Rectal smooth muscle tissue (tissue), 1 donor: ENCODE results near the gene AARSD1.
"Not testable (repeated sequence)": the region's sequence is repeated elsewhere in the genome, so short reads cannot be mapped to it uniquely, and the experiment has no call there.

ENCODE experiments used
- H3K27ac ChIP-seq: one replicate; pipeline ENCODE4 v1.7.0; 2013; ENCODE audit warnings: low read depth, low read length, inconsistent platforms
- H3K27me3 ChIP-seq: one replicate; pipeline ENCODE4 v1.7.0; 2013; ENCODE audit warnings: low read length; ENCODE audit not compliant: control insufficient read depth, insufficient read depth
- H3K36me3 ChIP-seq: one replicate; pipeline ENCODE4 v1.7.0; 2013; ENCODE audit warnings: low read length; ENCODE audit not compliant: control insufficient read depth, insufficient read depth
- H3K4me1 ChIP-seq: one replicate; pipeline ENCODE4 v1.7.0; 2013; ENCODE audit warnings: low read length; ENCODE audit not compliant: control insufficient read depth, insufficient read depth
- H3K4me3 ChIP-seq: one replicate; pipeline ENCODE4 v1.7.0; 2013; ENCODE audit warnings: low read length
- H3K9ac ChIP-seq: one replicate; pipeline ENCODE4 v1.7.0; 2013; ENCODE audit warnings: low read length

Gene AARSD1, protein sequence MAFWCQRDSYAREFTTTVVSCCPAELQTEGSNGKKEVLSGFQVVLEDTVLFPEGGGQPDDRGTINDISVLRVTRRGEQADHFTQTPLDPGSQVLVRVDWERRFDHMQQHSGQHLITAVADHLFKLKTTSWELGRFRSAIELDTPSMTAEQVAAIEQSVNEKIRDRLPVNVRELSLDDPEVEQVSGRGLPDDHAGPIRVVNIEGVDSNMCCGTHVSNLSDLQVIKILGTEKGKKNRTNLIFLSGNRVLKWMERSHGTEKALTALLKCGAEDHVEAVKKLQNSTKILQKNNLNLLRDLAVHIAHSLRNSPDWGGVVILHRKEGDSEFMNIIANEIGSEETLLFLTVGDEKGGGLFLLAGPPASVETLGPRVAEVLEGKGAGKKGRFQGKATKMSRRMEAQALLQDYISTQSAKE

DNA sequence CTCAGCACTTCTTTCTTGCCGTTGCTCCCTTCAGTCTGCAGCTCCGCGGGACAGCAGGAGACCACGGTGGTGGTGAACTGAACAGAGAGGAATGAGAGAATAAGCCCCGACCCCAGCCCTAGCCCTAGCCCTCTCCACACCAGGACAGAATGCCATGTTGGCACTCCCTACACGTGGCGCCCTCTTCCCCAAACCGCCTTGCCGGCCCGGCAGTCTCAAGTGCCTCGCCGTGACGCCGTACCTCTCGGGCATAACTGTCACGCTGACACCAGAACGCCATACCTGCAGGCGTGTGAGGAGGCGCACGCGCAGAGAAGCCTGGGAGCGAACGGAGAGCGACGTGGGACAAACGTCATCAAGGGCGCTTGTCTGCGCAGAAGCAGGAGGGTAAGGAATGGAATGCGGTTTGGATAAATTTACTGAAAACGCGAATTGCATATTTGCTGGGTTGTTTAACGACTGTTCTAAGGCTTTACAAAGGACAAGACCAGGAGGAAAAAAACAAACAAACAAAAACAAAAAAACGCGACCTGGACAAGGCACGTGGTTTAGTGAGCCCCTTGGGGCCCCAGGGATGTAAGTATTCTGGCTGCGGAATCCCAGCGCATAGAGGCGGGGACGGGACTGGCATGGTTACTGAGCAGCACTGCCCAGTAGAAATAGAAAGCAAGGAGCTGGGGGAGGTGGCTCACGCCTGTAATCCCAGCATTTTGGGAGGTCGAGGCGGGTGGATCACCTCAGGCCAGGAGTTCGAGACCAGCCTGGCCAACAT lies at the start of gene AARSD1:
AARSD1 (minus strand) TSS at position 294 of the 772 bp plus-strand sequence; CDS start at position 280, 14 bp downstream.
- peaks cover 2% of the 10 kb centered on the region for H3K4me1 ChIP-seq
- peak within 1 kb of the TSS; percentile 64 for H3K9ac ChIP-seq
- H3K36me3 ChIP-seq = peaks cover 16% of the 10 kb centered on the region
- H3K4me3 ChIP-seq = peak within 1 kb of the TSS; percentile 81
- H3K27me3 ChIP-seq = no peaks in the 10 kb centered on the region
- H3K27ac ChIP-seq = peak within 1 kb of the TSS; percentile 76

DNA sequence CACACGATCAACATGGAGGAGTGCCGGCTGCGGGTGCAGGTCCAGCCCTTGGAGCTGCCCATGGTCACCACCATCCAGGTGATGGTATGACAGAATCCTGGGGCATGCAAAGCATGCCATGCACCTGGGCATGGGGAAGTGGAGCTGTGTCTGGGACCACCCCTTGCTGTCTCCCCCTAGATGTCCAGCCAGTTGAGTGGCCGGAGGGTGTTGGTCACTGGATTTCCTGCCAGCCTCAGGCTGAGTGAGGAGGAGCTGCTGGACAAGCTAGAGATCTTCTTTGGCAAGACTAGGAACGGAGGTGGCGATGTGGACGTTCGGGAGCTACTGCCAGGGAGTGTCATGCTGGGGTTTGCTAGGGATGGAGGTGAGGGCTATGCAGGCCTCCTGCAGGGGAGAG lies 49.0 kb upstream of the AARSD1 start:
- Histone ChIP-seq H3K4me1 (peaks cover 2% of the 10 kb centered on the region), H3K36me3 (peaks cover 18% of the 10 kb centered on the region), H3K27ac (no peak overlapping the region), H3K27me3 (no peaks in the 10 kb centered on the region), H3K4me3 (no peak overlapping the region), H3K9ac (peak overlapping the region; percentile 6)

DNA sequence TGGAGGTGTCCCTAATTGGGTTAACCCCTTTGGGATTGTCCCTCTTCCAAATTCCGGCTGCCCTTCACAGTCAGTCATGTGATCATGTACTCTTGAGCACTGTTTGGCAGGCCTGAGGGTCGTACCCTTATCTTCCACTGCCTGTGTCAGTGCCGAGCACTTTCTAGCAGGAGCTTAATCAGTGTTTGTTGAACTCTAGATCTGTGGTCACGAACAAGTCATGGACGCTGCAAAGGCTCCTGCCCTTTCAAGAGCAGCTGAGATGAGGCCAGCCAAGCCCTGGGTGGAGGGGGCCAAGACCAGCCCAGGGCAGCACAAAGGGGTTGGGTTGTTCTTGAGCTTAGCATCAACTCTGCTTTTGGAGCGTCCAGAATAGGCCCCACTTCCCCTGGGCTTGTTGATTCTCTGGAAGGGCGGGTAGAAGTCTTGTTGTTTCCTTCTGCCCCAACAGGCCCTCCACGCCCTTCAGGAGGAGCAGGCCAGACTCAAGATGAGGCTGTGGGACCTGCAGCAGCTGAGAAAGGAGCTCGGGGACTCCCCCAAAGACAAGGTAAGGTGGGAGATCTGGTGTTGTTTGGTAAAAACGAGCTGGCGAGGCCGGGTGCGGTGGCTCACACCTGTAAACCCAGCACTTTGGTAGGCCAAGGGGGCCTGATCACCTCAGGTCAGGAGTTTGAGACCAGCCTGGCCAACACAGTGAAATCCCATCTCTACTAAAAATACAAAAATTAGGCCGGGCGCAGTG lies 47.6 kb upstream of the AARSD1 start:
- no peak overlapping the region for H3K27ac ChIP-seq
- H3K4me1 ChIP-seq = no peaks in the 10 kb centered on the region
- no peak overlapping the region for H3K9ac ChIP-seq
- peaks cover 14% of the 10 kb centered on the region for H3K36me3 ChIP-seq
- H3K4me3 ChIP-seq = no peak overlapping the region
- H3K27me3 ChIP-seq = no peaks in the 10 kb centered on the region

GRCh38 chr17:43010667-43011308 lies 46.5 kb upstream of the AARSD1 start:
- Histone ChIP-seq H3K4me1 (peaks cover 3% of the 10 kb centered on the region), H3K36me3 (peaks cover 14% of the 10 kb centered on the region), H3K4me3 (no peak overlapping the region), H3K9ac (no peak overlapping the region), H3K27ac (no peak overlapping the region), H3K27me3 (no peaks in the 10 kb centered on the region)

DNA sequence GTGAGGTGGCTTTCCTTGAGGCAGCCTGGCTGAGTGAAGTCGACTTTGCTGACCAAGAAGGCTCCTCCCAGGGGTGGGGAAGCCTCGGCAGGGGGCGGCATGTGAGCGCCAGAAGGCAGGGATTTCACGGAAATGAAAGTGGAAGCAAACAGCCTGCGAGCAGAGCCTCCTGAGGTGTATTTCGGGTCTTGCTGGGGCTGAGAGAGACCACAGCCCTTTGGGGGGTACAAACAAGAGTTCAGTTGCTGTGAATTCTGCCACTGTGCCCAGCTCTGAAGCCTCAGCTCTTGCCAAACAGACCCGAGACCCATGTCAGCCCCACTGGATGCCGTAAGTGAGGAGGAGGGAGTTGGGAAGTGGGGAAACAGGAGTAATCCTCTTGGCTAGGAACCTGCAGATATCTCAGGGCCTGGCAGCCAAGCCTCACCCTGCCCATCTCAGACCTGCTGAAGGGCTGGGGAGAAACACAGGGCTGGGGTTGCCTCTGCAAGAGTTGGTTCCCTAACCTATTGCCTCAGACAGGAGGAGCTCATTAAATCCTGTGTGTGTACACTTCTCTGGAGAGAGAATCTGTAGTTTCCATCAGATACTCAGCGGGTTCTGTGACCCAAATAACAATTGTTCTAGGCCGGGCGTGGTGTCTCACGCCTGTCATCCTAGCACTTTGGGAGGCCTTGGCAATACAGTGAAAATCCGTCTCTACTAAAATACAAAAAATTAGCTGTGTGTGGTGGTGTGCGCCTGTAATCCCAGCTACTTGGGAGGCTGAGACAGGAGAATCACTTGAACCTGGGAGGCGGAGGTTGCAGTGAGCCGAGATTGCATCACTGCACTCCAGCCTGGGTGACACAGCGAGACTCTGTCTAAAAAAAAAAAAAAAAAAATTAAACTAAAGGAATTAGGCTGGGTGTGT lies 42.6 kb upstream of the AARSD1 start, which contains the start of gene IFI35:
IFI35 (plus strand) TSS at position 146 of the 913 bp plus-strand sequence; CDS start at position 310, 164 bp downstream.
- peak within 1 kb of the TSS; percentile 94 for H3K27ac ChIP-seq
- H3K36me3 ChIP-seq = peaks cover 7% of the 10 kb centered on the region
- peaks cover 3% of the 10 kb centered on the region for H3K4me1 ChIP-seq
- H3K9ac ChIP-seq = peak within 1 kb of the TSS; percentile 93
- no peaks in the 10 kb centered on the region for H3K27me3 ChIP-seq
- peak within 1 kb of the TSS; percentile 96 for H3K4me3 ChIP-seq

GRCh38 chr17:43003542-43004172 lies 39.4 kb upstream of the AARSD1 start:
- Histone ChIP-seq H3K4me3 (no peak overlapping the region), H3K4me1 (peaks cover 10% of the 10 kb centered on the region), H3K27ac (no peak overlapping the region), H3K36me3 (peaks cover 19% of the 10 kb centered on the region), H3K9ac (no peak overlapping the region), H3K27me3 (no peaks in the 10 kb centered on the region)

DNA sequence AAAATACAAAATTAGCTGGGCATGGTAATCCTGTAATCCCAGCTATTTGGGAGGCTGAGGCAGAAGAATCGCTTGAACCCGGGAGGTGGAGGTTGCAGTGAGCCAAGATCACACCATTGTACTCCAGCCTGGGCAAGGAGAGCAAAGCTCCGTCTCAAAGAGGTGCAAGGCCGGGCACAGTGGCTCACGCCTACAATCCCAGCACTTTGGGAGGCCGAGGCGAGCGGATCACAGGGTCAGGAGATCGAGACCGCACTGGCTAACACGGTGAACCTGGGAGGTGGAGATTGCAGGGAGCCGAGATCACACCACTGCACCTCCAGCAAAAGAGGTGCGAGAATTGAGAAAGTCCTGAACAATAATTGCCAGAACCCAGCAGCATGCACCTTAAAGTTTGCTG lies 36.6 kb upstream of the AARSD1 start:
- H3K36me3 ChIP-seq = peaks cover 19% of the 10 kb centered on the region
- not testable (repeated sequence) for H3K27me3 ChIP-seq, H3K27ac ChIP-seq, H3K9ac ChIP-seq, H3K4me3 ChIP-seq
- H3K4me1 ChIP-seq = peaks cover 14% of the 10 kb centered on the region

DNA sequence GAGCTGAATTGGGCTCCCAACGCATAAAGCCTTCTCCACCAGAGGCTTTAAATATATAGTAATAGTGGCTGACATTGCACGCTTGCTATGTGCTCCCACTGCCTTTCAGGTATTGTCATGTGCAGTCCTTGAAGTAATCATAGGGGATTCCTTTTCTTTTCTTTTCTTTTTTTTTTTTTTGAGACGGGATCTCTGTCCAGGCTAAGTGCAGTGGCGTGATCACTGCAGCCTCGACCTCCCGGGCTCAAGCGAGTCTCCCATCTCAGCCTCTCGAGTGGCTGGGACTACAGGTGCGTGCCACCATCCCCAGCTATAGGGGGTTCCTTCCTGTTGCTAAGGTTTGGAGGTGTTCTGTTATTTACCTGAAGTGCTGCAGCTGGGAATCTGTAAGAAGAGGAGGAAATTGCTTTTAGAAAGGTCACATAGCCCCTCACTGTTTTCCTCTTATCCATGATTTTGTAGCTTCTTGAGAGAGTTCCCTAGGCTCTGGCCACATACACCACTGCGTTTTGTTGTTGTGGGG lies 34.8 kb upstream of the AARSD1 start:
- no peaks in the 10 kb centered on the region for H3K27me3 ChIP-seq
- H3K4me3 ChIP-seq = peak overlapping the region; percentile 82
- H3K36me3 ChIP-seq = peaks cover 19% of the 10 kb centered on the region
- peak overlapping the region; percentile 91 for H3K9ac ChIP-seq
- H3K4me1 ChIP-seq = peaks cover 14% of the 10 kb centered on the region
- peak overlapping the region; percentile 85 for H3K27ac ChIP-seq

GRCh38 chr17:42997984-42998938 lies 34.0 kb upstream of the AARSD1 start, which contains the start of gene RPL27:
TSS of gene RPL27 (plus strand) at chr17:42998419. CDS start at chr17:42998751, 332 bp downstream.
- Histone ChIP-seq H3K9ac (peak within 1 kb of the TSS; percentile 91), H3K36me3 (peaks cover 14% of the 10 kb centered on the region), H3K4me3 (peak within 1 kb of the TSS; percentile 82), H3K27me3 (no peaks in the 10 kb centered on the region), H3K27ac (peak within 1 kb of the TSS; percentile 85), H3K4me1 (peaks cover 14% of the 10 kb centered on the region)
